ENCODE data around the gene ETS2.

DNA sequence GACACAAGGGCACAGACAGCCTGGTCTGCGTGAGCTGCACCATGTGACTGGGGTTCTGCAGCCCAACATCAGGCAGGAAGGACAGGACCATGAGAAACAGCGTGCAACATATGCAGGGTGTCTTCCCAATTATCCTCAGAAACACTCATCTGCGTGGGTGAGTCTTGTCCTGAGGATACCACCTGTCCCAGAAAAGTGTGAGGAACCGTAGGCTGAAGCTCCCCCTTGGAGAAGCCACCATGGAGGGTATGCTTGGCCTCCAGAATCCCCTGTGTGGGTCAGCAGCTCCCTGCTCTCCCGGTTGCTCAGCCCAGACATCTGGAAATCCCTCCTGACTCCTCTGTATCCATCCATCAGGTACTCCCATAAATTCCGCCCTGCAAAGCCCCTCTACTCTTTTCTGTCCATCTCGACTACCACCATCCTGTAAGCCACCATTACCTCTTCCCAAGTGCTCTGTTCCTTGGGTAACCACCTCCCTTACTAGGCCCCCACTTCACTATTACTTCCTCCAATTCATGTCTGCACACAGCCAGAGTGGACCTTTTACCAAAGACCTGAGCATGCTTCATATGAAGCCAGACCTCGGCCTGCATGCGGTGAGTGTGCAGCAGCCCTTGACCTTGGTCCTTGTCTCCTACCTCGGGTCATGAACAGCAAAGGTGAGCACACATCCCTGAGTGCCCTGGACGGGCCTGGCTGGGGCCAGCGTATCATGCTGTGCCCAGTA lies 33.0 kb downstream of the ETS2 start:
- no peak for TF ChIP-seq POLR2A (IDR thresholded peaks at IDR 0.05; ENCODE audit: low read depth)
- TF ChIP-seq POLR2AphosphoS5 (IDR thresholded peaks at IDR 0.05): no peak
